22Rv1 (cell line): ENCODE measurements around the gene CAMTA1.

Source experiments
- CTCF ChIP-seq: fragments of 450-650 bp; IDR thresholded peaks from 2 replicates; pipeline ENCODE4 v1.5.1; 2017; ENCODE audit warnings: mild to moderate bottlenecking
- ZFX ChIP-seq: fragments of 450-650 bp; IDR thresholded peaks from 2 replicates; pipeline ENCODE4 v1.6.1; 2017; ENCODE audit warnings: antibody characterized with exemption, borderline replicate concordance

- TF ChIP-seq CTCF (no peak), ZFX (no peak)
Observed at GRCh38 chr1:7375329-7375728, 590.1 kb downstream of the CAMTA1 start.
